HG02943 (cell line): ENCODE results near the gene TPRX2.
"Not testable (repeated sequence)": the region's sequence is repeated elsewhere in the genome, so short reads cannot be mapped to it uniquely, and the experiment has no call there.

Source experiments
- ATAC-seq: cut with Tn5 transposase; IDR thresholded peaks from one replicate; pipeline ENCODE4 v1.9.1; 2021; ENCODE audit warnings: mild to moderate bottlenecking, low read depth, moderate library complexity; ENCODE audit not compliant: unreplicated experiment

Gene TPRX2

DNA sequence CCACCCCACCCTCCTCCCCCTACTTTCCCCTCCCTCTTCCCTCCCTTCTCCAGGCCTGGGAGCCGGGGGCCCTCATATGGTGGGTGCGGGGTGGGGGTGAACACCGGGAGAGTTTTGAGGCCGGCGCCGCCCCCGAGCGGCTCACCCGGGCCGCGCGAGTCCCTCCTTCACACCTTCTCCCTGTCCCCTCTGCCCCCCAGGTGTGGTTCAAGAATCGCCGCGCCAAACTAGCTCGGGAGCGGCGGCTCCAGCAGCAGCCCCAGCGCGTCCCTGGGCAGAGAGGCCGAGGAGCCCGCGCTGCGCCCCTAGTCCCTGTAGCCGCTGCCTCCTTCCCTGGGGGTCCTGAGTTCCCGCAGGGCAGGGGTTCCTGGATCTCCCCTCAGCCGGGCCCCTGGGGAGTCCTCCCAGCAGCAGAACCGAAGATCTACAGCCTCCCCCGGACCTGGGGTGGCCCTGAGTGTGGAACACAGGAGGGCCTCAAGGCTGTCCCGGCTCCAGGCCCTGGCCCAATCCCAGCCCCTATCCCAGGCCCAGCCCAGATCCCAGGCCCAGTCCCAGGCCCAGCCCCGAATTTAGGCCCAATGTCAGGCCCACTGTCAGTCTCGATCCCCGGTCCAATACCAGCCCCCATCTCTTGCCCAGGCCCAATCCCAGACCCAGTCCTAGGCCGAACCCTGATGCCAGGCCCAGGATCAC lies 1.7 kb downstream of the TPRX2 start:
- no peak for ATAC-seq

DNA sequence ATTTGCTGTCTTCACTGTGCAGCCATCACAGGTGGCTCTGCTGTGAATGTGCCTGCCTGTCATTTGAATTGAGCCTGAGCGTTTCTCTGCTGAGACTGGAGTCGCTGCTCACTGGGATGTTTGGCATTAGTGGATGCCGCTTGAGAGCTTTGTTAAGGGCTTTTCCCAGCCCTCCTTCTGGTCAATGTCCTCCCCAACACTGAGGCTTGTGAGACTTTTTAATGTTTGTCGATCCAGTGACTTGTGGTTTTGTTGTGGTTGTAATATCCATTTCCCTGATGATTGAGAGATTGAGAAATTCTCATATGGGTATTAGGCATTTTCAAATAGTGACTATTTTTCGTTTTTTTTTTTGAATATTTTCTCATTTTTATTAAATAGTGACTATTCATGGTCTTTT lies 2.6 kb downstream of the TPRX2 start:
- ATAC-seq, result no peak

DNA sequence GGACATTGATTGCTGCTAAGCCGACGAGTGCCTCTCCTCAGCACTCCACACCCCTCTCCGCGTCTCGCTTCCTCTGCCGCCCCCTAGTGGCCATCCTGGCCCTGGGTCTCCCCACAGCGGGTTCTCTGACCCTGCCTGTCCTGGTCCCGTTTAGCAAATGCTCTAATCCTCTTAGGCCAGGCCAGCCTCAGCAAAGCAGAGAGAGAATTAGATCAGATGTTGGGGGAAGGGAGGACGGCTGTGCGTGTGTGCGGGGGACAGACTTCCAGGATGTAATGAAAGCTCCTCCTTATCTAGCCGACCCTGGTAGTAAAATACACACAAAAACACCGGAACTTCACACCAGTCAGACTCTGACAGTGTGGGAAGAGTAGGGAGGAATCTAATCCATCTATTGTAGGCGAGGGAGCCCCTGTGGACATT lies 4.5 kb downstream of the TPRX2 start:
- no peak for ATAC-seq

DNA sequence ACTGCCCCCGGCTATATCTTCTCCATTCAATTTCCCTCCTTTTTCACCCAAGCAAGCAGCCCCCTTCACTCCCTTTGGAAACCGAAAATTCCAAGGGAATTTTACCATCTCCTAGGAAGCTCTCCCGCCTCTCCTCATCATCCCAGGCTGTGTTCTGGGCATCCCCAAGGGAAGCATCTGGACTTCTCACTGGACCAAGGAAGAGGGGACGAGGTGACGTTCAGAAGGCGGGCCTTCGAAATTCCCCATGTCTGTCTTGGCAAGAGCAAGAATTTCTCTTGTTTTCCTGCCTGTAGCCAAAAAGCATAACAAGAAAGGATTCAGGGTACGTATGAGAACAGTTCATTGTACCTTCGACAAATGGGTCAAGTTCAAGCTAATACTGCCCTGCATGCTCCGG lies 6.1 kb downstream of the TPRX2 start:
- ATAC-seq, result no peak

DNA sequence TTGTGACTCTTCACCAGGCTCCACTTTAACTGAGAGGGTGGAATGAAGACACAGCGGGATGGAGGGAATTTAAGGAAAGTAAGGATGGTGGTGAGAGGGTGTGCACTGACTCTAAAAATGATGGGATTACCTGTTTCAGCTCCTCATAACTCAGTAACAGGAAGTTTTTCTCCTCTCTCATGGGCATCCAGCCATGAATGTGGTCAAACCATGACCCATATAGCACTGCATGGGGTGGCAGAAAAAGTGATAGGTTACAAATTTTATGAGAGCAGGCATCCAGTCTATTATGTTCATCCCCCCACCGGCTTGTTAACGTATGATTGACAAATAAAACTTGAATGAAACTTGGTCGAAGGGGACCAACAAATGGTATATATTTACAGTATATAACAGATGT lies 19.9 kb downstream of the TPRX2 start:
- no peak for ATAC-seq

DNA sequence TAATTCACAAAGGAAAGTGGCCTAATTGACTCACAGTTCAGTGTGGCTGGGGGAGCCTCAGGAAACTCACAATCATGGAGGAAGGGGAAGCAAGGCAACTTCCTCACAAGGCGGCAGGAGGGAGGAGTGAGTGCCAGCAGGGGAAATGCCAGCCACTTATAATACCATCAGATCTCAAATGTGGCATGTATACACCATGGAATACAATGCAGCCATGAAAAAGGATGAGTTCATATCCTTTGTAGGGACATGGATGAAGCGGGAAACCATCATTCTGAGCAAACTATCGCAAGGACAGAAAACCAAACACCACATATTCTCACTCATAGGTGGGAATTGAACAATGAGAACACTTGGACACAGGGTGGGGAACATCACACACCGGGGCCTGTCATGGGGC lies 20.4 kb downstream of the TPRX2 start:
- ATAC-seq, result not testable (repeated sequence)

DNA sequence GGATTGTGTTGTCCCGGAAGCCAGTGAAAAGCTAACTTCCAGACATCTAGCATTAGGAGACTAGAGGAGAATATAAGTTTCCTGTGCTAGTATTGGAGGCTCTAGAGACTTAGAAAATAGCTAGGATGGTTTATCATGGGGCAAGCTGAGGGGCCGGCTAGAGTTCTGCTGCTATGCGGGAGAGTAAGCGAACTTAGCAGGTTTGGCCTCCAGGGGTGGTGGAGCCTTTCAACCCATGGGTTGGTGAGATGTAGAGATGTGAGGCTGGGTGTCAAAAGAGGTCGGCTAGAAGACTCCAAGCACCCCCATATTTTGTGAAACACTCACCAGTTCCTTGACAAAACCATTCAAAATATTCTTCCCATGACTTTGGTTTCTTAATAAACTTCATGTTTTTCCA lies 22.7 kb downstream of the TPRX2 start:
- ATAC-seq, result no peak

DNA sequence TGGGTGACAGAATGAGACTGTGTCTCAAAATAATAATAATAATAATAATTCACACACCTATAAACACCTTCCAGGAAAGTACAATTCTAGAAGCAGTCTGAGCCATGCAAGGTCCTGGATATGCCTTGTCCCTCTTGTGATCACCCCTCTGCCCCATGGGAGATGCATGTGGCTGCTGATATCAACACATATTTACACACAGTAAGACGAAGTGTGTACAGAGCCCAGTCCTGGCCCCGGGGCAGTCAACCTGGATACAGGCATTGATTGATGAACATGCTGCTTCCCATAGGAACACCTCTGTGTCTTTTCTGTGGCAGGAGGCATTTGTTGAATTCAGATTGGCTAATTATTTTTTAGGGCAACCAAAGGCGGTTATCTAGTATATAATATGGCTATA lies 23.9 kb downstream of the TPRX2 start:
- ATAC-seq, result no peak

DNA sequence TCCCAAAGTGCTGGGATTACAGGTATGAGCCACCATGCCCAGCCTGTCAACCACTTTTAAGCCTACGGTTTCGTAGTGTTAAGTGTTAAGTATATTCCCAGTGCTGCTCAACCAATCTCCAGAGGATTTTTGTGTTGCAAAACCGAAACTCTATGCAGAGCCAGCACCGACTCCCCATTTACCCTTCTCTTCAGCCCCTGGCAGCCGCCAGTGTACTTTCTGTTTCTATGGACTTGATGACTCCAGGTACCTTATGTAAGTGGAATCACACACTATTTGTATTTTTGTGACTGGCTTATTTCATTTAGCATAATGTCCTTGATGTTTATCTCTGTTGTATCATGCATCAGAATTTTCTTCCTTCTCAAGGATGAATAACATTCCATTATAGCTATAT lies 26.0 kb downstream of the TPRX2 start:
- ATAC-seq, result no peak

DNA sequence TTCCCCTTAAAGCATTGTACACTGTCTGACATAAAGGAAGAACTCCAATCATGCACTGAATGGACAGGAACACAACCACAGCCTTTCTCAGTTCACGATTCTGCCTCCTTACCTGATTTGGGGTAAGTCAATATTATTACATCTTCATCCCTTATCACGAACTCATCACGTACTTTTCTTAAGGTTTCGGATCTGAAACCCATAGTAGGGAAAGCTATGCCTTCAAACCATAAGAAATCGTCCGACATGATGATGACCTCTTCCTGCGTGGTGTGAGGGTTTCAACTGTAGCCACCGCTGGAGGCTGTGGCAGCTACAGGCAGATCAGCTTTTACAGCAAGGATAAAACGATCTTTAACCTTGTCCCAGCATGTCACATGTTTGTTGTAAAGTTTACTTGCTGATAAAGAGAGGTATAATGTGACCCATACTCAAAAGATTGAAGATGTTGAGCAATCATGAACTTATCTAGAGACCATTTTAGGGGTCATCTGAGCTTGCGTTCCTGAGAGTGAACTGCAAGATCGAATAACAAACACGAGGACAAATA lies 27.1 kb downstream of the TPRX2 start, which contains the start of gene SULT2A1:
Gene SULT2A1, minus strand, starts transcription at position 306 of the 550 bp plus-strand sequence. Its CDS starts 58 bp downstream, at position 248.
- no peak for ATAC-seq

DNA sequence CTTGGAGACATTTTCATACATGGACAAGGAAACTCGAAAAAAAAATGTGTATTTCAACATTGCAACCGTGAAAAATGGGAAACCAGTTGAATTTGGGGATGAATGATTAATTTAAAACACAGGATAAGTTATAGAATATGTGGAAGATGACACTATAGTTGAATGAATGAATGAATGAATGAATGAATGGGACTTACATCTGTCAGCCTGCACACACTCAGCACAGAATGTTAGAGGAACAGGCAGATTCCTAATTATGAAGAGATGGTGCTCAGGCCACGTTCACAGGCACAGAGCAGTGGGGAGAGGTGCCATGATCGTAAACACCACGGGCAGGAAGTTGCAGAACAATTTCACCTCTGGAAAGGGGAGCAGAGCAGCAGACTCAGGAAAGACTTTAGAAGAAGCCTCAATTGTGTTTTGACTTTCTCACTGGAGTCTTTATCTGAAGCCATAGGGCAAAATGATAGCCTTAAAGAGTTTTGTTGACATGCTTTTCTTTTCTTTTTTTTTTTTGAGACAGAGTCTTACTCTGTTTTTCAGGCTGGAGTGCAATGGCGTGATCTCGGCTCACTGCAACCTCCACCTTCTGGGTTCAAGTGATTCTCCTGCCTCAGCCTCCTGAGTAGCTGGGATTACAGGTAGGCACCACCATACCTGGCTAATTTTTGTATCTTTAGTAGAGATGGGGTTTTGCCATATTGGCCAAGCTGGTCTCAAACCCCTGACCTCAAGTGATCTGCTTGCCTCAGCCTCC lies 32.0 kb downstream of the TPRX2 start:
- ATAC-seq, result no peak

DNA sequence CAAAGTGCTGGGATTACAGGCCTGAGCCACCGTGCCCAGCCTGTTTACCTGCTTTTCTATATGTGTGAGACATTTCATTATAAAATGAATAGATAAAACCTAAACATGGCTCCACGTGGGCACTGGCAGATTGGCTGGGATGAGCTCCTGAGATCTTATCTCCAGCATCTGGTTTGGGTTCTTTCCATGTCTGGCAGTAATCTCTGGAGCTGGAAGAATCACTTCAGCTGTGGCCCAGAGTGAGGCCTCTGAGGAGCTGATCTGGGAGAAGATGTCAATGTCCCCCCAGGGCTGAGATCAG lies 32.5 kb downstream of the TPRX2 start:
- no peak for ATAC-seq

DNA sequence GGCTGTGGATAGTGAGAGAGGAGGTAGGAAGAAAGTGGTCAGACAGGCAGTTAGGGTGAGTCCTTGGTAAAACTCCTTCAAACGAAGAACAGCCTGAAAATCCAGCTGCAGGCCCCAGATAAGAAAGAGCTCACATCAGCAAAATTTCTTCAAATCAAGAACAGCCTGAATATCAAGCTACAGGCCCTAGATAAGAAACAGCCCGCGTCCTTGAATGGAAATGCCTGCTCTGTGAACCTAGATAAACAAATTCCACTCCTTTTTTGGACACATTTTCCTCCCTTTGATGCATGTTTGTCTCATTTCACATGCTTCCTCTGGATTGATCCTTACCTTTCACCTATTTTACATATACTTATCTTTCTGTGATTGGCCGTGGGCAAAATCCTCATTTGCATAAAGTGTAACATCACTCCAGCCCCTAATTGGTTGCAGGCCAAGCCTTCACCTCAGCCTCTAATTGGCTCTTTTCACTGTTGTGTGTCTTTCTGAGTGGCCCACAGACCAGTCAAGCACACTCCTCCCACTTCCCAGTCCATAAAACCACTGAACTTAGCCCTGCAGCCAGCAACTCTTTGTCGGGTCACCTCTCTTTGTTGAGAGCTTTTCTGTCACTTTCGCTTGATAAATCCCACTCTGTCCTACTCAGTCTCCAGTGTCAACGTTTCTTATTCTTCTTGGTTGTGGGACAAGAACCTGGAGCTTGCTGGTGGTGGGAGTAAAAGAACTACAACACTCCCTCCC lies 33.1 kb downstream of the TPRX2 start:
- no peak for ATAC-seq

DNA sequence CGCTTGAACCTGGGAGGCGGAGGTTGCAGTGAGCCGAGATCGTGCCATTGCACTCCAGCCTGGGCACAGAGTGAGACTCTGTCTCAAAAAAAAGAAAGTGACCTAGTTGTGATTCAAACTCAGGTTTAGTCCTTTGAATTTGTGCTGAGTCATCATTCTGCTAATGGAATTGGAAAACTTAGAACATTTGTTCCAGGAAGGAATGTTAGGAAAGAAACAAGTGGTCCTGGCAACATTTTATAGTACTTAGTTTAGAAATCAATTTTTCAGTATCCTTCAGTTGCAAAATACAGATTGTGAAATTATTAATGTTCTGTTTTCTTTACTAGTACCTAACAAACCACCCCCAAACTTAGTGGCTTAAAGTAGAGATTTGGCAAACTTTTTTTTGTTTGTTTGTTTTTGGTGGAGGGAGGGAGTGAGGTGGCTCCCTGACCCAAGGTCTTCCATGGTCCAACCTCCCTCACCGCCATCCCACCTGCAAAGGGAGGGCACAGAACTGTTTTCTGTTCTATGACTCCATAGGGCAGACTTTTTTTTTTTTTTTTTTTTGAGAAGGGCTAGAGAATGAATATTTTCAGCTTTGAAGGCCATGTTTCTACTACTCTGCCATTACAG lies 36.2 kb downstream of the TPRX2 start:
- ATAC-seq, result no peak

DNA sequence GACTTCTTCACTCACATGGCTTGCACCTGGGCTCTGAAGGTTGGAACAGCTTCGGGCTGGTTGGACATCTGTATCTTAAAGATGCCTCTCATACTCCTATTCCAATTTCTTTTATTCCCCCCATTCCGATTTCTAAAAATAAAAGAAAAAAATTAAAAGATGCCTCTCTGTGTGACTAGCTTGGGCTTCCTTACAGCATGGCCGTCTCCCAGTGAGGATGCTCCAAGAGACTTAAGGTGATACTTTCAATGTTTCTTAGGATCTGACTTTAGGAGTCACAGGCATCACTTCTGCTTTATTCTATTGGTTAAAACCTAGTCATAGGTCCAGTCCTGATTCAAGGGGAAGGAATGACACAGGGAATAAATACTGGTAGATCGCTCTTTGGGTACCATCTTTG lies 37.0 kb downstream of the TPRX2 start:
- ATAC-seq, result no peak

DNA sequence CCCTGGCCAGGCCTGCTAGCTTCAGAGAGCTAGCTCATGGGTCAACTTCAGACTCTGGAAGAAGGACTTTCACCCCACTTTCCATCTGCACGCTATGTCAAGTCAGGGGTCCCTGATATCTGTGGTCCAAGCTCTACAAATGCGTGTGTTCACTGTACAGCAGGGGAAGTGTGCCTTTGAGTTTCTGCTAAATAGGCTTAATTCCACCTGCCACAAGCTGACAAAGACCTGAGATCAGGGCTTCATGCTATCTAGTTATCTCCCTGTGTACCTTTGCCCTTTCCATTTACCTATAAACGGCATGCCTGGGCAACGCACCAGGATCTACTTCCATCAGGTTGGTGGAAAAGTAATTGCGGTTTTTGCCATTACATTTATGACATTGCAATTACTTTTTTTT lies 37.7 kb downstream of the TPRX2 start:
- ATAC-seq, result no peak

DNA sequence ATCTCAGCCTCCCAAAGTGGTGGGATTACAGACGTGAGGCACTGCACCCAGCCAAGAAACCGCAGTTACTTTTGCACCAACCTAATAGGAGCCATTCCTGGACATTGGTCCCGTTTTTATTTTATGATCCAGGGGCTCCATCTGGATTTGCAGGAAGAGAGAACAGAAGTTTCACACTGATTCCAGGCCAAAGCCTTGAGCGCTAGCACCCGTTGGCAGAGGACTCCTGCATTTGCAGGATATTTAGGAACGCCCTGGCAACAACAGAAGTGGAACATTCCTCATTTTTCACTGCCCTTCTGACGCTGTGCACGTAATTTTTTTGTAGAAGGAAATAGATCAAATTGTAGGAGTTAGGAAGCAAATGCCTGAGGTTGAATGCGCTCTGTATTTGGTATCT lies 38.8 kb downstream of the TPRX2 start:
- ATAC-seq, result no peak

DNA sequence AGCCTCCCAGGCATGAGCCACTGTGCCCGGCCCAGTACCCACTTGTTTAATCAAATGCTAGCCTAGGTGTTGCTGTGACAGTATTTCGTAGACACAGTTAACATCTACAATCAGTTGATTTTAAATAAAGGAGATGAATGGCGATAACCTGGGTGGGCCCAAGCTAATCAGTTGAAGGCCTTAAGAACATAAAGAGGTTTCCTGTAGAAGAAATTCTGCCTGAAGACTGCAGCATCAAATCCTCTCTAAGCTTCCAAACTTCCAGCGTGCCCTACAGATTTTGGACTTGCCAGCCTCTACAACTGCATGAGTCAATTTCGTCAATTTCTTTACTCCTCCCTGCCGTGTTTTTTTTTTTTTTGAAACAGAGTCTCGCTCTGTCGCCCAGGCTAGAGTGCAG lies 40.3 kb downstream of the TPRX2 start:
- ATAC-seq, result no peak

DNA sequence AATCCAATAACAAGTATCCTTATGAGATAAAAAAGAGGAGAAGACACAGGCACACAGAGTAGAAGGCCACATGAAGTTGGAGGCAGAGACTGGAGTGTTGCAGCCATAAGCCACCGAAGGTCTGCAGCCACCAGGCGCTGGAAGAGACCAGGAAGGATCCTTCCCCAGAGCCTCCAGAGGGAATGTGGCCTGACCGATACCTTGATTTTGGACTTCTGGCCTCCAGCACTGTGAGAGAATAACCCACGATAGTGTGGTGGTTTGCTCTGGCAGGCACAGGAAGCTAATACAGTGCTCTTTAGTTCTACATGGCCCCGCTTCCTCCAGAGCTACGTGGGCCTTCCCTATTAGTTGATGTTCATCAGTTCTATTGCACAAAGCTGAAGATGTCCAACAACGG lies 42.3 kb downstream of the TPRX2 start:
- no peak for ATAC-seq

DNA sequence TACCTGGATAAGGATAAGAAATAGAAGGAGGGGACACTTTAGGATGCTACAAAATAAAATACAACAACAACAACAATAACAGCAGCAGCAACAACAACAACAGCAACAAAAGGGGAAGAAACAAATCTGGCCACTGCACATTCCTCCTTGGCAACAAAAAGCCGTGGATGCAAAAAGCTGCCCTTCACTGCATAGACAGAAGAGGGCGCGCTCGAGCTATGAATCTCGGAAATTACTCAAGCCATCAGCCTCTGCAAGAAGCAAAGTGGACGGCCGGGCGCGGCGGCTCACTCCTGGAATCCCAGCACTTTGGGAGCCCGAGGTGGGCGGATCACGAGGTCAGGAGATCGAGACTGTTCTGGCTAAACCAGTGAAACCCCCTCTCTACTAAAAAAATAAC lies 50.3 kb downstream of the TPRX2 start:
- not testable (repeated sequence) for ATAC-seq

DNA sequence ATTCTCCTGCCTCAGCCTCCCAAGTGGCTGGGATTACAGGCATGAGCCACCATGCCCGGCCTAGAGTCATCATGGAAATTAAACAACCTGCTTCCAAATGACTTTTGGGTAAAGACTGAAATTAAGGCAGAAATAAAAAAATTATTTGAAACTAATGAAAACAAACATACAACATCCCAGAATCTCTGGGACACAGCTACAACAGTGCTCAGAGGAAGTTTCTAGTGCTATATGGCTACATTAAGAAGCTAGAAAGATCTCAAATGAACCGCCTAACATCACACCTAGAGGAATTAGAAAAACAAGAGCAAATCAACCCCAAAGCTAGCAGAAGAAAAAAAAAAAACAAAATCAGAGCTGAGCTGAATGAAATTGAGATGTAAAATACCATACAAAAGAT lies 51.2 kb downstream of the TPRX2 start:
- ATAC-seq, result not testable (repeated sequence)
